H1 (cell line): ENCODE results near the gene PRMT5. TPM values are rescaled to one million over a fixed set of nuclear protein-coding genes. Genes with fewer than 3 reads are reported as not detected.

Experiments
- CHD1 ChIP-seq: IDR thresholded peaks from 2 replicates; pipeline ENCODE4 v1.6.1; 2012; ENCODE audit warnings: low read depth, low read length, improper control_type of control experiment
- TBP ChIP-seq: IDR thresholded peaks from 2 replicates; pipeline ENCODE4 v1.6.1; 2011; ENCODE audit warnings: low read depth, low read length, improper control_type of control experiment
- TCF12 ChIP-seq: IDR thresholded peaks from 2 replicates; pipeline ENCODE4 v1.6.1; 2011; ENCODE audit warnings: low read depth, mild to moderate bottlenecking, low read length
- polyA plus RNA-seq, 7 experiments: library from polyadenylated mRNA; depleted of rRNA in 3 of 7; stranded (reverse) in 5 of 7; unstranded in 2 of 7; fragments of >200 nt in 5 of 7; fragments of 200-250 nt in 2 of 7; gene quantifications; 1 replicate in 5 of 7; 2 replicates in 1 of 7; 4 replicates in 1 of 7; pipeline versions ENCODE4 v1.2.1 to v1.2.3, GENCODE V29; 2011 to 2013; ENCODE audit warnings: missing spikeins in 2 of 7, mixed read lengths in 2 of 7
- total RNA-seq: library from RNA; stranded (reverse); fragmentation: NEBNext Ultra II Directional; extraction: Animal tissue kit (Norgen Biotek cat#: 25700); gene quantifications from 2 replicates; pipeline ENCODE4 v1.2.1, GENCODE V29; 2021

The PRMT5 gene
- total and polyA plus RNA-seq, 2 of the 8 experiments (the other 6 are each of a cell fraction or from before 2014, with no cell fraction given), result 171 to 402 TPM

GRCh38 chr14:22929104-22929960 lies at the start of gene PRMT5 (continued):
- TF ChIP-seq CHD1, result no peak
- peak; percentile 99 for TF ChIP-seq TBP
- no peak for TF ChIP-seq TCF12
